ENCODE data around the gene CCR3.

Gene CCR3

DNA sequence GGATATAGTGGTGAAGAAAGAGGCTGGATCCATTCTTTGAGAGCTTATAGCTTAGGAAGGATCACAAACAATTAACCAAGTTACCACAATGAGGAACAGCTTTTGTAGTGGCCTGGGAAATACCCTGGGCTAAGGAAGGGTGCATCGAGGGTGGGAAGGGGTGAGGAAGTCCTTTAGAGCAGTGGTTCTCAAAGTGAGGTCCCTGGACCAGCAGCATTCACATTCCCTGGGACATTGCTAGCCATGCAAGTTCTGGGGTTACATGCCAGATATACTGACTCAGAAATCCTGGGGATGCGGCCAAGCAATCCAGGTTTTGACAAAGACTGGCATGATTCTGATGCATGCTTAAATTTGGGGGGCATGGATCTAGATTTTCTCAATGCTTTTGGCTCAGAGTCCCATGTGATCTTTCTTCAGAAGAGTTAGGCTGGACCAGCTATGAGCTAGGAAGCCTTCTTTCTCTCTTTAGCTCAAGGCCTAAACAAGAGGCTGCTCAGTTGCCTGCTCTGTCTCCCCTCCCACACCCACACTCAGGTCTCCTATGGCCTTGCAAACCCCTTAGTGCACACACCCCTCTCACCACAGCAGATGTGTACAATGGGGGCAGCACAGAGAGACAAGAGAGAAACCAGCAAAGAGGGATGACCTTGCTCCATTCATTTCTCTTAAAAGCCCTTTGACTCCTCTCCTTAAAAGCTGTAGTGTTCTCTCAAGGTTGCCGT is 32.4 kb upstream of the CCR3 start:
- Mint-ChIP-seq H3K27ac (no peak overlapping the region), H3K27me3 (no peaks in the 10 kb centered on the region), H3K4me3 (no peak overlapping the region), H3K4me1 (ENCODE audit: low read depth) (peaks cover 23% of the 10 kb centered on the region), H3K36me3 (ENCODE audit: low read depth) (no peaks in the 10 kb centered on the region), H3K9me3 (no peaks in the 10 kb centered on the region)
- DNase-seq = no peak

DNA sequence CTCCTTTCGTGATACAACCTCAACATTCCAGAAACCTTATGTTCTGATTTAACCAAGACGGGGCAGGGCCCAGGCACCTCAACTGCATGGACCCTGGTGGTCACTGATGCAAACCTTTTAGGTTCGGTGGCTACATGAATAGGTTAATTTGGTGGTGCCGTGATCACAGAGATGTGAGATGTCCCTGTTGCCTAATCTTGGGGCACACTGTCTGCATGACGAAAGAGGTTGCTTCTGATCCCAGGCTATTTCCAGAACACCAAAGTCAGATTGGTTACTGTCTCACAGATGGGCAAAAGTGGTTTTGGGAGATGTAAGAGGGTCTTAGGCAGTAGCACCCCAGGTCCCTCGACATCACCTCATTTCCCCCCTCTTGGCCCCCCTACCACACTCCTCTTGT is 30.2 kb upstream of the CCR3 start:
- H3K27me3 Mint-ChIP-seq = no peaks in the 10 kb centered on the region
- no peaks in the 10 kb centered on the region for H3K9me3 Mint-ChIP-seq
- no peak overlapping the region for H3K27ac Mint-ChIP-seq
- H3K4me3 Mint-ChIP-seq = no peak overlapping the region
- no peak for DNase-seq
- peaks cover 23% of the 10 kb centered on the region for H3K4me1 Mint-ChIP-seq (ENCODE audit: low read depth)
- H3K36me3 Mint-ChIP-seq (ENCODE audit: low read depth) = no peaks in the 10 kb centered on the region

DNA sequence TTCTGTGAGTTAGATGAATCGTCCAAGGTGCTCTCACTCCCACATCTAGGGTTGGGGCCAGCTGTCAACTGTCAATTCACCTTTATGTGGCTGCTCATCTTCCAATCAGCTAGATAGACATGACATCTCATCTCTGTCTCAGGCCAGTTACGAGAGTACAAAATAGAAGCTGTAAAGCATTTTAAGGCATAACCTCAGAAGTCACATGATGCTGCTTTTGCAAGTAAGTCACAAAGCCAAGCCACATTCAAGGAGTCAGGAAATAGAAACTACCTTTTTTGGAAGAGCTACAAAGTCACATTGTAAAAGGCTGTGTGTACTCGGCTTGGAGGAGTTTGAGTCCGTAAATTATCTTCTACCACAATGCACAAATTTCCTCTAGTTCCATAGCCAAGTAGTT is 29.1 kb upstream of the CCR3 start:
- DNase-seq = no peak
- Mint-ChIP-seq H3K27ac (no peak overlapping the region), H3K27me3 (no peaks in the 10 kb centered on the region), H3K9me3 (no peaks in the 10 kb centered on the region), H3K4me1 (ENCODE audit: low read depth) (peaks cover 14% of the 10 kb centered on the region), H3K4me3 (no peak overlapping the region), H3K36me3 (ENCODE audit: low read depth) (no peaks in the 10 kb centered on the region)

DNA sequence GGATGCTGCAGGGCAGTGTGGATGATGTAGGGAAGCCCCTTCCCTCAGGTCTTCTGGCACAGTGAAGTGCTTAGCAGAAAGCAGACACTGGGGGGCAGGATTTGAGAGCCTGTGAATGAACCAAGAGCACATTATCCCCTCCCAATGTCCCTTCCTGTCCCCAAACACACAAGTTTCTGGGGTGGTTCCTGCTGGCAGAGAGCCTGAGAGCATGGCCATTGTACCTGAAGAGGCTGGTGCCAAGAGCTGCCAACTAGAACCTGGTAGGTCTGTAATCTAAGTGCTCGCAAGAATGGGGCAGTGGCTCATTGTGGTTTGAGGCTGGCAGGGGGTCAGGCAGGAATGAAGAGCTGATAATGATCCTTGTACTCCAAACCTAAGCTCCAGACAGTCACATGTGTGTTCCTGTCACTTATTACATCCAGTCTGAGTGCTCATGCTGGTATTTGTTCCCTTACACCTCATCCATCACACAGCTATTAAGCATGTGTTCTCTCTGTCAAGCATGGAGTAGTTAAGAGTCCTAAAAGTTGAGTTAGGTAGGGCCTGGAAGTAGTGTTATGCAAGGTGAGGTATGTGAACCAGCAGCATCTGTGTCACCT is 27.4 kb upstream of the CCR3 start:
- H3K27ac Mint-ChIP-seq = no peak overlapping the region

DNA sequence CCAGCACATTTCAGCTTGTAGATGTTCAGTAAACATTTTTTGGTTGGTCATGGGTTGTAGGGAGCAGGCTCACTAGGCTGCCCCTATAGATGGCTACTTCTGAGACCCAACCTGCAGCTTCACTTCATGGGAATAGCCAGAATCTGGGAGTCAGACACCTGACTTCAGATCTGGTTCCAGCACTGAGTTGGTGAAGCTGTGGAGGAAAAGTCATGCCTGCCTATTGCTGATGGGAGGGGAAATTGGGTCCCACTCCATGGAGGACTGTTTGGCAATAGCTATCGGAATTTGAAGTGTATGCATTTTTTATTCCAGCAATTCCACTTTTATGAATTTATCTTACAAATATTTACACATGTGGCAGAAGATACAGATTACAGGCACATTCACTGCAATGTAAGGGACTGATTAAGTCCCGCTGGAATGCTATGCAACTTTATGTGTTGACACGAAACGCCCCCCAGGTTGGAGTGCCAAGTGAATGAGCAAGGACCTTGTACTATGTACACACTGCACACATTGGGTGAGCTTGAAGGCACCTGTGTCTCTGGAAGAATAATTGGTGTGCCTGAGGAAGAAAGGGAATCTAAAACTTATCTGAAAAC is 26.3 kb upstream of the CCR3 start:
- H3K27ac Mint-ChIP-seq = no peak overlapping the region
- H3K9me3 Mint-ChIP-seq = no peaks in the 10 kb centered on the region
- H3K4me3 Mint-ChIP-seq = no peak overlapping the region
- no peaks in the 10 kb centered on the region for H3K27me3 Mint-ChIP-seq
- H3K4me1 Mint-ChIP-seq (ENCODE audit: low read depth) = no peaks in the 10 kb centered on the region
- DNase-seq = no peak
- no peaks in the 10 kb centered on the region for H3K36me3 Mint-ChIP-seq (ENCODE audit: low read depth)

More for the DNA sequence above, 27.4 kb upstream of the CCR3 start:
- Mint-ChIP-seq H3K4me3 (no peak overlapping the region), H3K4me1 (ENCODE audit: low read depth) (no peaks in the 10 kb centered on the region), H3K27me3 (no peaks in the 10 kb centered on the region), H3K9me3 (no peaks in the 10 kb centered on the region), H3K36me3 (ENCODE audit: low read depth) (no peaks in the 10 kb centered on the region)
- no peak for DNase-seq

DNA sequence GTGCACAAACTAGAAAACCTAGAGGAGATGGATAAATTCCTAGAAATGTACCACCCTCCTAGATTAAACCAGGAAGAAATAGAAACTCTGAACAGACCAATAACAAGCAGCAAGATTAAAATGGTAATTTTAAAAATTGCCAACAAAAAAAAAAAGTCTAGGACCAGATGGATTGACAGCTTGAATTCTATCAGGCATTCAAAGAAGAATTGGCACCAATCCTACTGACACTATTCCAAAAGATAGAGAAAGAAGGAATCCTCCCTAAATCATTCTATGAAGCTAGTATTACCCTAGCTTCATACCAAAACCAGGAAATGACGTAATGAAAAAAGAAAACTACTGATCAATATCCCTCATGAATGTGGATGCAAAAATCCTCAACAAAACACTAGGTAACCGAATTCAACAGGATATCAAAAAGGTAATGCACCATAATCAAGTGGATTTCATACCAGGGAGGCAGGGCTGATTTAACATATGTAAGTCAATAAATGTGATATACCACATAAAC is 24.0 kb upstream of the CCR3 start:
- Mint-ChIP-seq H3K27me3 (no peaks in the 10 kb centered on the region), H3K4me1 (ENCODE audit: low read depth) (no peaks in the 10 kb centered on the region), H3K27ac (no peak overlapping the region), H3K4me3 (no peak overlapping the region), H3K36me3 (ENCODE audit: low read depth) (no peaks in the 10 kb centered on the region), H3K9me3 (no peaks in the 10 kb centered on the region)
- no peak for DNase-seq

DNA sequence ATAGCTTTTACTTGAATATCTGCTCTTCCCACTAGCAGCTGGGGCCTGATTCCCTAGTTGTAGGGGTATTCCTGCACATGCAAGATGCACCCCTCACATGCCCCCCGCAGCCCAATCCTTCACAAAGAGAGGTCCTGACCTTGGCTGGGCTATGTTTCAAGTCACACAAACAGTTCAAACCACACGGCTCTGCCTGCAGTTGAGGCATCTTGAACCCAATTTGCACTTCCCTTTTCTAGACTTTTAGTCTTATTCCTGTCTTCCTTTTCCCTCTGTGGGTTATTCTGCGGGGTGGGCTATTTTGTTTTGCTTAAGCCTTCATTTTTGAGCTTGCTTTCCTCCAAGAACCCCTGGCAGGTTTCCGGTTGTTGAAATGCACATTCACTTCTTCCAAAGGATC is 20.9 kb upstream of the CCR3 start:
- H3K27me3 Mint-ChIP-seq = peaks cover 2% of the 10 kb centered on the region
- H3K9me3 Mint-ChIP-seq = peaks cover under 1% of the 10 kb centered on the region
- no peak for DNase-seq
- no peak overlapping the region for H3K27ac Mint-ChIP-seq
- no peak overlapping the region for H3K4me3 Mint-ChIP-seq
- no peaks in the 10 kb centered on the region for H3K36me3 Mint-ChIP-seq (ENCODE audit: low read depth)
- H3K4me1 Mint-ChIP-seq (ENCODE audit: low read depth) = no peaks in the 10 kb centered on the region

DNA sequence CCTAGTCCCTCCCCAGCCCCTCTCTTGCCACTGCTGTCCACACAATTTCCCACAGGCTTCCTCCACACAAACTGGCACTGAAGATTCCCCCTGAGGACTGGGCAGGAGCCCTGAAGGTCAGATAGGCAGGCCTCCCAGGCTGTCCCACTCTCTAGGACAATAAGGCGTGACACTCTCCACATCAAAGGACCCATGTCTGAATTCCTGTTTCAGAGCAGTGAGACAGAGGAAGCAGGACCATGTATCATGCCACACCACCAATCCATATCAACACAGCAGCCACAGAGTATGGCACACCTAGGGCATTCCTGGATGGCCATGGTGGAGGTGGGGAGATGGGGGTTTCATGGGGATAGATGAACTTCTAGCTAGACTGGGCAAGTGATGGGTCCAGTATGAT is 20.3 kb upstream of the CCR3 start:
- DNase-seq = no peak
- H3K36me3 Mint-ChIP-seq (ENCODE audit: low read depth) = no peaks in the 10 kb centered on the region
- H3K9me3 Mint-ChIP-seq = peaks cover 2% of the 10 kb centered on the region
- H3K27ac Mint-ChIP-seq = no peak overlapping the region
- no peaks in the 10 kb centered on the region for H3K4me1 Mint-ChIP-seq (ENCODE audit: low read depth)
- no peak overlapping the region for H3K4me3 Mint-ChIP-seq
- peaks cover 5% of the 10 kb centered on the region for H3K27me3 Mint-ChIP-seq

DNA sequence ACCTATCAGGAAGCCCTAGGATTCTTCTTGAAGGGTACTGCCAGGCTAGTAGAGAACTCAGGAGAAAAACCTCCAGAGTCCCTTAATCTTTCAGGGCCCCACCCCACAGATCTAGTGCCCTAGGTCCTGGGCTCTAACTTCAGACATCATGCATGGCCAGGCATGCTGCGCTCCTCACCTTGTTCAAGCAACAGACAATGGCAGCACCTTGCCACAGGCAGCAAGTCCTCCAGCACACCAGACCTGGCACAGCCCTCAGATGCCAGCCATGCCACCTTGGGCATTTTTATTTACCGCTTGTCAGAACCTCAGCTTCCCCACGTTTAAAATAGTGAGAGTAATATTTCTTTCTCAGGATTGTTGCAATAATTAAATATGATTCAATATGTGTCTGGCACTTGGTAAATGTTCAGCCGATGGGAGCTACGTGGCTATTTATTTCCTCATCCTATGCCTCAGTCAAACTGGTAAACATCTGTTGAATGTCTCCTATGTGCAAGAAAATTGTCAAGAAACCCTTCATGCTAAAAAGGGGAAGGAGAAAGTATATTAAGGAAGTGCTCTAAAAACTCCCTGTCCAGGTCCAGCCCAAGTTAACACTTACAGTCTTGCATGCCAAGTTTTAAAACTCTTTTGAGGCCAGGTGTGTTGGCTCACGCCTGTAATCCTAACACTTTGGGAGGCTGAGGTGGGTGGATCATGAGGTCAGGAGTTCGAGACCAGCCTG is 19.7 kb upstream of the CCR3 start:
- H3K9me3 Mint-ChIP-seq = peaks cover 2% of the 10 kb centered on the region
- H3K27me3 Mint-ChIP-seq = peaks cover 5% of the 10 kb centered on the region
- DNase-seq = no peak
- no peak overlapping the region for H3K27ac Mint-ChIP-seq
- H3K4me3 Mint-ChIP-seq = no peak overlapping the region
- H3K36me3 Mint-ChIP-seq (ENCODE audit: low read depth) = no peaks in the 10 kb centered on the region
- no peaks in the 10 kb centered on the region for H3K4me1 Mint-ChIP-seq (ENCODE audit: low read depth)

DNA sequence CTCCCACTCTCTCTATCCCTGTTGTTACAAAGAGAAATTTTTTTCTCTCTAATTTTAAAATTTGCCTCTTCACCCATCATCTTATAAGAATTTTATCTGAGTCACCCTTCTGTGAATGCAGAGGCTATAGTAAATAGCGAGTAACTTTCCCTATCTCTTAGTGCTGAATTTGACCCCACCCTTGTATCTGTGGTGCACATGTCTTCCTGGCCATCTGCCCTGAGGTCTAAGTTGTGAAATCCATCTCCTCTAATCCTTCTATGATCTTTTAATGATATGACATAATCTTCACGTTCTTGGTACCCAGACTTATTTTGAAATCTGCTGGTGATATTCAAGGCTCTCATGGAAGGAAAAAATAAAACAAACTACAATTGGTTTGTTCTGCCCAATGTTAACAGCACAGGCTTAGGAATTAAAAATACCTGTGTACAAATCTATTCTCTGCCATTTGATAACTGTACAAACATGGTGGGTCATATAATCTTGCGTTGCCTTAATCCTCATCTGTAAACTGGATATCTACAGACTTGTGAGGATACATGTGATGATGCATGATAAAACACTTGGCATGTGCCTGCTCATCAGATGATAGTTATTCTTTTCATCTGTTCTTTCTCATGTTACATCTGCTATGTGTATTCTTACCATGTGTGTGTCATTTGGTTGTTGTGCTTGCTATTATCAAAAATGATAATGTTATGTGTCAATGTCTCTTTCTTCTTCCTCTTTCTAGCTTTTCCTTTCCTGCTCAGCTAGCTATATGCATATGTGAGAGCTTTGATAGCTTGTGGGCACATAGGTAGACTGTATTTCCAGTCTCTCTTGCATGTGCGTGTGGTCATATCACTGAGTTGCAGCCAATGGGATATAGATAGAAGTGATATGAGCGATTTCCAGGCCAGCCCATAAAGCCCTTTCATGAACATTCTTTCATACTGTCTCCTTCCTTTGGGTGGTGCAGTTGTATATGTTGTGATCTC is 13.7 kb upstream of the CCR3 start:
- H3K27me3 Mint-ChIP-seq = peaks cover 7% of the 10 kb centered on the region
- H3K4me1 Mint-ChIP-seq (ENCODE audit: low read depth) = peaks cover 5% of the 10 kb centered on the region
- no peak for DNase-seq
- H3K4me3 Mint-ChIP-seq = no peak overlapping the region
- no peak overlapping the region for H3K27ac Mint-ChIP-seq
- H3K9me3 Mint-ChIP-seq = peaks cover 2% of the 10 kb centered on the region
- no peaks in the 10 kb centered on the region for H3K36me3 Mint-ChIP-seq (ENCODE audit: low read depth)

DNA sequence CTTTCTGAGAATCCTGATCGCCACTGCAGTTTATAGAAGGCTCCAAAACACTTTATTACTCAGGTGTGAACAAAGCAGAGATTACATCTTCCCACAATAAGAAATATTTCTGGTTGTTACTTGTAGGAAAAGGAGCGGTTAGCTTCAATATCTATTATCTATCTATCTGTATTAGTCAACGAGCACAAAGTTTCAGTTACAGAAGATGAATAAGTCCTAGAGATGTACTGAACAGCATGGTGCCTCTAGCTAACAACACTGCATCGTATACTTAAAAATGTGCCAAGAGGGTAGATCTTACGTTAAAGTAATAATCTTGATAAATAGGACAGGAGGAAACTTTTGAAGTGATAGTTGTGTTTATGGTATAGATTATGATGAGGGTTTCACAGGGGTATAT is 10.9 kb upstream of the CCR3 start:
- H3K4me3 Mint-ChIP-seq = no peak overlapping the region
- peaks cover 6% of the 10 kb centered on the region for H3K27me3 Mint-ChIP-seq

DNA sequence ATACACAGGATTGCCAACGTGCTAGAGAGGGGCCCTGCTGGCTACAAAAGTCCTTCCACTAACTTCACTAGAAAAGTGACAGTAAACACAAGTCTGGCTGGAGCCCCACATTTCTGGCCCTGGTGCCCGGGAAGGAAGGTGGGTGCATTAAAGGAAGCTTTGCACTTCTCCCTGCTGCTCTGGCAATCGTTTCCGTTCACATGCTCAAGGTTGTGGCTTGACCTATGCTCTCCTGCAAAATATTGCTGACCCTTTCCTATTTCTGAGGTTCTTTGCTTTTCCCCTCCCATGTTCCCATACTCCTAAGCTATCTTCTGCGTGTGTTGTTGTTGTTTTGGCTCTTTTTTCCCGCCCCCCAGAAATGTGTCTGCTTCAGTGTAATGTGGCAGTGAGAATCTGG is 9.1 kb upstream of the CCR3 start:
- Mint-ChIP-seq H3K4me3 (no peak overlapping the region), H3K4me1 (ENCODE audit: low read depth) (peaks cover 4% of the 10 kb centered on the region), H3K27me3 (peaks cover 5% of the 10 kb centered on the region), H3K27ac (no peak overlapping the region), H3K9me3 (no peaks in the 10 kb centered on the region), H3K36me3 (ENCODE audit: low read depth) (no peaks in the 10 kb centered on the region)
- DNase-seq = no peak

More for the DNA sequence above, 10.9 kb upstream of the CCR3 start:
- no peak for DNase-seq
- peaks cover 6% of the 10 kb centered on the region for H3K4me1 Mint-ChIP-seq (ENCODE audit: low read depth)
- H3K9me3 Mint-ChIP-seq = peaks cover 2% of the 10 kb centered on the region
- no peak overlapping the region for H3K27ac Mint-ChIP-seq
- no peaks in the 10 kb centered on the region for H3K36me3 Mint-ChIP-seq (ENCODE audit: low read depth)

DNA sequence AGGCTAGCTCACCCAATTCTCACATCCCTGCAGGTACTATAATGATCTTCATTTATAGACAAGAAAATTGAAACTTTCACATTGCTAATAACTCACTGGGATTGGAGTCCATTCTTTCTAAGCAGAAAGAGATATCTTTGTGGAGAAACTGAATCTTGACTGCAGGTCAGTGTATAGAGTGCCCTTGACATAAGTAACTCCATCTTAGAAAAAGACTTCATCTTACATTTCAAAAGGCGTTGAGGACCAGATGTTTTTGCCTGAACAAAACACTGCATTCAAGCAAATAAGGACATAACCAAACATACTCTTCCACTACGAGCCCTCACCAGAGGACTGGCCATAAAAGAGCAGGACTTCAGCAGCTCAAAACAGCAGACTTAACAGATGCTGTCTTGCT is 6.8 kb upstream of the CCR3 start:
- Mint-ChIP-seq H3K4me1 (ENCODE audit: low read depth) (peaks cover 2% of the 10 kb centered on the region), H3K27ac (no peak overlapping the region), H3K36me3 (ENCODE audit: low read depth) (no peaks in the 10 kb centered on the region), H3K4me3 (no peak overlapping the region), H3K27me3 (peaks cover 5% of the 10 kb centered on the region), H3K9me3 (no peaks in the 10 kb centered on the region)
- no peak for DNase-seq
